H1 (cell line): ENCODE results near the gene NOG. TPM values are rescaled to one million over a fixed set of nuclear protein-coding genes. Genes with fewer than 3 reads are reported as not detected.

ENCODE experiments used
- CTCF ChIA-PET: fragments of 300-600 bp; sonication (Branson Sonifier 250); formaldehyde crosslinking; loops from one replicate; lab custom pipeline; 2021; ENCODE audit not compliant: partially characterized antibody; lab: Charles Lee
- POLR2A ChIA-PET: fragments of 300-600 bp; sonication (Branson Sonifier 250); formaldehyde crosslinking; loops from one replicate; lab custom pipeline; 2021; ENCODE audit warnings: inconsistent platforms; ENCODE audit not compliant: partially characterized antibody; lab: Charles Lee
- DNase-seq, 2 experiments: peaks; one replicate each; pipeline versions ENCODE4 v3.0.0 to v3.0.0-alpha.2; 2010 to 2022; ENCODE audit warnings: low spot score in 2 of 2, low read depth in 1 of 2, mixed read lengths in 1 of 2
- FAIRE-seq: peaks from 2 replicates; lab custom pipeline; 2011; peaks lifted over from hg19 to GRCh38; lab: Jason Lieb, UNC
- H2AFZ ChIP-seq: 2 replicates; pipeline ENCODE4 v1.8.1; 2012; ENCODE audit warnings: low read length, inconsistent platforms
- H2AK5ac ChIP-seq: 2 replicates; pipeline ENCODE4 v1.6.1; 2013; ENCODE audit warnings: low read depth, low read length
- H2BK120ac ChIP-seq: replicated peaks from 2 replicates; pipeline ENCODE3; 2013; ENCODE audit warnings: low read depth, low read length, inconsistent platforms
- H2BK12ac ChIP-seq: 2 replicates; pipeline ENCODE4 v1.6.1; 2013; ENCODE audit warnings: low read depth, low read length
- H2BK15ac ChIP-seq: 2 replicates; pipeline ENCODE4 v1.6.1; 2013; ENCODE audit warnings: low read length
- H2BK20ac ChIP-seq: 2 replicates; pipeline ENCODE4 v1.6.1; 2013; ENCODE audit warnings: low read length
- H2BK5ac ChIP-seq: 2 replicates; pipeline ENCODE4 v1.6.1; 2013; ENCODE audit warnings: low read depth, low read length
- H3K14ac ChIP-seq: 2 replicates; pipeline ENCODE4 v1.6.1; 2013; ENCODE audit warnings: inconsistent platforms; ENCODE audit not compliant: insufficient read length
- H3K18ac ChIP-seq: 2 replicates; pipeline ENCODE4 v1.6.1; 2013; ENCODE audit warnings: low read length; ENCODE audit errors: extremely low read depth
- H3K23ac ChIP-seq: 2 replicates; pipeline ENCODE4 v1.6.1; 2013; ENCODE audit warnings: inconsistent platforms; ENCODE audit not compliant: insufficient read length
- H3K23me2 ChIP-seq: 2 replicates; pipeline ENCODE4 v1.6.1; 2013; ENCODE audit warnings: low read depth, low read length
- H3K27ac ChIP-seq: 2 replicates; pipeline ENCODE4 v1.6.1; 2011; ENCODE audit warnings: low read depth, low read length, inconsistent platforms
- H3K27me3 ChIP-seq, 4 experiments: replicated peaks in 1 of 4; 1 replicate in 1 of 4; 2 replicates in 3 of 4; pipeline versions ENCODE4 v1.6.1 to v1.8.1; 2011 to 2013; ENCODE audit warnings: low read length in 3 of 4, mild to moderate bottlenecking in 3 of 4, inconsistent platforms in 2 of 4, mixed read lengths in 2 of 4, moderate library complexity in 1 of 4; ENCODE audit not compliant: control insufficient read depth in 3 of 4, insufficient read depth in 3 of 4; ENCODE audit errors: extremely low read depth in 1 of 4
- H3K36me3 ChIP-seq, 4 experiments: 2 replicates each; pipeline versions ENCODE4 v1.6.1 to v1.8.1; 2011 to 2013; ENCODE audit warnings: mild to moderate bottlenecking in 4 of 4, low read length in 3 of 4, moderate library complexity in 2 of 4, control low read depth in 1 of 4, inconsistent platforms in 1 of 4; ENCODE audit not compliant: insufficient read depth in 4 of 4, control insufficient read depth in 2 of 4
- H3K4ac ChIP-seq: replicated peaks from 2 replicates; pipeline ENCODE3; 2013; ENCODE audit warnings: low read length, low read depth, mixed read lengths, inconsistent platforms; ENCODE audit not compliant: insufficient read length
- H3K4me1 ChIP-seq, 4 experiments: replicated peaks in 1 of 4; 1 replicate in 1 of 4; 2 replicates in 3 of 4; pipeline versions ENCODE4 v1.6.1 to v1.8.1; 2011 to 2013; ENCODE audit warnings: low read length in 3 of 4, inconsistent platforms in 2 of 4, mixed read lengths in 1 of 4; ENCODE audit not compliant: insufficient read depth in 4 of 4, control insufficient read depth in 3 of 4
- H3K4me2 ChIP-seq, 2 experiments: 2 replicates each; pipeline versions ENCODE4 v1.6.1 to v1.8.1; 2011 to 2013; ENCODE audit warnings: low read depth in 2 of 2, low read length in 2 of 2, control low read depth in 1 of 2, inconsistent platforms in 1 of 2, mild to moderate bottlenecking in 1 of 2; ENCODE audit not compliant: insufficient read depth in 1 of 2
- H3K4me3 ChIP-seq, 4 experiments: fragments of 200-600, 300-600 bp in 1 of 4; sonication (generic), shearing (Covaris generic), sonication (Bioruptor Twin) in 1 of 4; 2 replicates each; pipeline versions ENCODE4 v1.5.1 to v1.8.1; 2011 to 2016; ENCODE audit warnings: low read length in 4 of 4, low read depth in 3 of 4, control low read depth in 2 of 4, inconsistent platforms in 2 of 4, mild to moderate bottlenecking in 2 of 4, mixed read lengths in 1 of 4, moderate library complexity in 1 of 4; ENCODE audit not compliant: insufficient read depth in 2 of 4; ENCODE audit errors: extremely low read depth in 1 of 4
- H3K56ac ChIP-seq: replicated peaks from 2 replicates; pipeline ENCODE3; 2013; ENCODE audit warnings: low read depth, mild to moderate bottlenecking, mixed read lengths, low read length, inconsistent platforms; ENCODE audit not compliant: insufficient read length
- H3K79me1 ChIP-seq: 2 replicates; pipeline ENCODE4 v1.6.1; 2013; ENCODE audit warnings: low read depth, low read length, control low read depth
- H3K79me2 ChIP-seq, 2 experiments: 2 replicates each; pipeline versions ENCODE4 v1.6.1 to v1.8.1; 2012 to 2013; ENCODE audit warnings: low read length in 2 of 2, mild to moderate bottlenecking in 2 of 2, inconsistent platforms in 1 of 2; ENCODE audit not compliant: insufficient read depth in 2 of 2, control insufficient read depth in 1 of 2
- H3K9ac ChIP-seq, 4 experiments: replicated peaks in 1 of 4; 1 replicate in 1 of 4; 2 replicates in 3 of 4; pipeline versions ENCODE4 v1.6.1 to v1.8.1; 2011 to 2013; ENCODE audit warnings: low read depth in 3 of 4, low read length in 3 of 4, control low read depth in 2 of 4, mild to moderate bottlenecking in 2 of 4, moderate library complexity in 2 of 4, inconsistent platforms in 1 of 4; ENCODE audit errors: extremely low read depth in 1 of 4
- H3K9me3 ChIP-seq, 2 experiments: 2 replicates each; pipeline versions ENCODE4 v1.6.1 to v1.8.1; 2012 to 2013; ENCODE audit warnings: mild to moderate bottlenecking in 2 of 2, moderate library complexity in 2 of 2, control low read depth in 1 of 2, inconsistent platforms in 1 of 2, low read depth in 1 of 2, low read length in 1 of 2, mixed read lengths in 1 of 2; ENCODE audit not compliant: insufficient read depth in 2 of 2
- H4K20me1 ChIP-seq, 2 experiments: replicated peaks in 1 of 2; 2 replicates each; pipeline versions ENCODE3 to v1.8.1; 2011 to 2013; ENCODE audit warnings: inconsistent platforms in 2 of 2, low read length in 2 of 2, mild to moderate bottlenecking in 1 of 2; ENCODE audit not compliant: insufficient read depth in 2 of 2, control insufficient read depth in 1 of 2
- H4K5ac ChIP-seq: 2 replicates; pipeline ENCODE4 v1.6.1; 2013; ENCODE audit warnings: low read length, low read depth, mixed read lengths, inconsistent platforms; ENCODE audit not compliant: insufficient read length
- H4K8ac ChIP-seq: 2 replicates; pipeline ENCODE4 v1.8.0; 2013; ENCODE audit warnings: mild to moderate bottlenecking, moderate library complexity, low read length, inconsistent platforms; ENCODE audit not compliant: insufficient read depth; ENCODE audit errors: extremely low read depth
- H4K91ac ChIP-seq: replicated peaks from 2 replicates; pipeline ENCODE3; 2013; ENCODE audit warnings: low read length, mixed read lengths, inconsistent platforms; ENCODE audit not compliant: insufficient read length
- CBX8 ChIP-seq: fragments of 300-800, 300-1000 bp; sonication (generic); IDR thresholded peaks from 2 replicates; pipeline ENCODE4 v1.7.1; 2016; ENCODE audit warnings: low read depth, low read length, borderline replicate concordance
- EP300 ChIP-seq, 2 experiments: IDR thresholded peaks; 1 replicate in 1 of 2; 2 replicates in 1 of 2; pipeline ENCODE4 v1.6.1; 2011 to 2012; ENCODE audit warnings: low read depth in 2 of 2, low read length in 2 of 2, mild to moderate bottlenecking in 2 of 2, borderline replicate concordance in 1 of 2, inconsistent platforms in 1 of 2, moderate library complexity in 1 of 2
- HDAC2 ChIP-seq, 2 experiments: fragments of 300-600 bp in 1 of 2; sonication (generic) in 1 of 2; IDR thresholded peaks; 2 replicates each; pipeline ENCODE4 v1.6.1; 2011 to 2012; ENCODE audit warnings: low read depth in 2 of 2, low read length in 2 of 2, mild to moderate bottlenecking in 2 of 2, moderate library complexity in 2 of 2, borderline replicate concordance in 1 of 2, inconsistent platforms in 1 of 2
- JUN ChIP-seq: IDR thresholded peaks from 2 replicates; pipeline ENCODE4 v1.6.1; 2011; ENCODE audit warnings: low read depth, mild to moderate bottlenecking, improper control_type of control experiment, low read length
- POLR2AphosphoS5 ChIP-seq: IDR thresholded peaks from 2 replicates; pipeline ENCODE4 v1.6.1; 2011; ENCODE audit warnings: low read depth, low read length
- WGBS, 2 experiments: shearing (Covaris generic) in 1 of 2; methylation state at CpG; one replicate each; pipeline versions ENCODE4 v1.1.6 to v1.1.7; 2013 to 2015; ENCODE audit warnings: low lambda C conversion rate in 2 of 2, mixed read lengths in 2 of 2, inconsistent platforms in 1 of 2, low coverage in 1 of 2, missing lambda C conversion rate in 1 of 2; ENCODE audit not compliant: insufficient replicate concordance in 2 of 2, insufficient coverage in 1 of 2, insufficient read length in 1 of 2; ENCODE audit errors: extremely low coverage in 1 of 2, missing lambda C conversion rate in 1 of 2; 5-methylcytosine and 5-hydroxymethylcytosine counted together
- polyA plus RNA-seq, 7 experiments: library from polyadenylated mRNA; depleted of rRNA in 3 of 7; stranded (reverse) in 5 of 7; unstranded in 2 of 7; fragments of >200 nt in 5 of 7; fragments of 200-250 nt in 2 of 7; gene quantifications; 1 replicate in 5 of 7; 2 replicates in 1 of 7; 4 replicates in 1 of 7; pipeline versions ENCODE4 v1.2.1 to v1.2.3, GENCODE V29; 2011 to 2013; ENCODE audit warnings: missing spikeins in 2 of 7, mixed read lengths in 2 of 7
- total RNA-seq: library from RNA; stranded (reverse); fragmentation: NEBNext Ultra II Directional; extraction: Animal tissue kit (Norgen Biotek cat#: 25700); gene quantifications from 2 replicates; pipeline ENCODE4 v1.2.1, GENCODE V29; 2021
- TF ChIP-seq, protein P1 (sequence below): IDR thresholded peaks from 2 replicates; pipeline ENCODE4 v1.6.1; 2012; ENCODE audit warnings: inconsistent platforms

NOG gene
- total and polyA plus RNA-seq, 2 of the 8 experiments (the other 6 are each of a cell fraction or from before 2014, with no cell fraction given): 0.35 TPM

DNA sequence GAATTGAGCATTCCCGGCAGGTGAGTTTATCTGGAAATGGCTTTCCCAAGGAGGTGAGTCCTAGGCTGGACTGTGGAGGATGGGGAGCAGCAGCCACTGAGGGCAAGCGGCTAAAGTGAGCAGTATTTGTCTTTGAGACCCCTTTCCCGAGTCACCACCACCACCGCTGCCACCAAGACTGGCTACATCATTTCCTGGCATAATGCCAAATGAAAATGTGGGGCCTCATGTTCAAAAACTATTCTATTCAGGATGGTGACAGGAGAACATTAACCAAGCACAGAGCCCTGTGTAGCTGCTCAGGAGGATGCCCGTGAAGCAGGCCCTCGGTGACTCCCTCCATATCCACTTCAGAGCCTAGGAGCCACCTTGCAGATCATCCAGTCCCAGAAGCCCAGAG lies 46.0 kb downstream of the NOG start:
- H3K4ac ChIP-seq: no peak overlapping the region
- ChIA-PET POLR2A (interaction anchor here (0.9 kb wide), 1 partner anchor 17 kb away, joined by 3 read pairs; no protein-coding TSS in a partner anchor), CTCF (interaction anchor here (0.8 to 5.3 kb wide), 9 partner anchors 10 to 499 kb away, joined by 3 to 33 read pairs (median 3); no protein-coding TSS in a partner anchor)

More for the DNA sequence above, 46.0 kb downstream of the NOG start:
- Histone ChIP-seq H3K14ac (no peak overlapping the region), H4K20me1 (no peaks in the 10 kb centered on the region), H3K9ac (no peak overlapping the region), H3K23me2 (peaks cover 2% of the 10 kb centered on the region; the same call in 1 of the 2 replicates), H3K18ac (no peak overlapping the region), H2BK120ac (no peak overlapping the region), H2AFZ (no peak overlapping the region), H3K9me3 (no peaks in the 10 kb centered on the region), H3K27ac (no peak overlapping the region), H3K36me3 (no peaks in the 10 kb centered on the region), H2BK5ac (no peak overlapping the region), H4K5ac (no peak overlapping the region), H3K4me1 (peaks cover 0 to 2% (median 0%) of the 10 kb centered on the region in 4 experiments; a peak in 1 of 7 replicates), H4K8ac (no peak overlapping the region), H2BK20ac (no peak overlapping the region), H2BK15ac (no peak overlapping the region), H3K4me3 (no peak overlapping the region), H4K91ac (no peak overlapping the region), H3K56ac (no peak overlapping the region), H3K4me2 (no peak overlapping the region), H3K79me1 (no peaks in the 10 kb centered on the region), H3K27me3 (no peaks in the 10 kb centered on the region; a peak in 1 of 7 replicates), H3K79me2 (no peaks in the 10 kb centered on the region), H2AK5ac (no peak overlapping the region), H3K23ac (no peak overlapping the region), H2BK12ac (no peak overlapping the region)
- no peak for FAIRE-seq
- DNase-seq: no peak
- 87% methylated on average over 5 of the region's 6 CpGs; no CpG with 5 or more reads in 1 of the 2 experiments for WGBS, 2 experiments
- TF ChIP-seq EP300 (IDR thresholded peaks at IDR 0.05; ENCODE audit: borderline replicate concordance in 1 of 2, low read depth in 2 of 2, low read length in 2 of 2): no peak
- TF ChIP-seq HDAC2 (IDR thresholded peaks at IDR 0.05; ENCODE audit: borderline replicate concordance in 1 of 2, low read depth in 2 of 2, low read length in 2 of 2): no peak
- TF ChIP-seq JUN: no peak
- no peak for TF ChIP-seq CBX8
- TF ChIP-seq POLR2AphosphoS5: no peak
- TF ChIP-seq, protein P1, sequence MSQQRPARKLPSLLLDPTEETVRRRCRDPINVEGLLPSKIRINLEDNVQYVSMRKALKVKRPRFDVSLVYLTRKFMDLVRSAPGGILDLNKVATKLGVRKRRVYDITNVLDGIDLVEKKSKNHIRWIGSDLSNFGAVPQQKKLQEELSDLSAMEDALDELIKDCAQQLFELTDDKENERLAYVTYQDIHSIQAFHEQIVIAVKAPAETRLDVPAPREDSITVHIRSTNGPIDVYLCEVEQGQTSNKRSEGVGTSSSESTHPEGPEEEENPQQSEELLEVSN: no peak
